Measurements from ENCODE around the gene NEDD9.

NEDD9 gene

DNA sequence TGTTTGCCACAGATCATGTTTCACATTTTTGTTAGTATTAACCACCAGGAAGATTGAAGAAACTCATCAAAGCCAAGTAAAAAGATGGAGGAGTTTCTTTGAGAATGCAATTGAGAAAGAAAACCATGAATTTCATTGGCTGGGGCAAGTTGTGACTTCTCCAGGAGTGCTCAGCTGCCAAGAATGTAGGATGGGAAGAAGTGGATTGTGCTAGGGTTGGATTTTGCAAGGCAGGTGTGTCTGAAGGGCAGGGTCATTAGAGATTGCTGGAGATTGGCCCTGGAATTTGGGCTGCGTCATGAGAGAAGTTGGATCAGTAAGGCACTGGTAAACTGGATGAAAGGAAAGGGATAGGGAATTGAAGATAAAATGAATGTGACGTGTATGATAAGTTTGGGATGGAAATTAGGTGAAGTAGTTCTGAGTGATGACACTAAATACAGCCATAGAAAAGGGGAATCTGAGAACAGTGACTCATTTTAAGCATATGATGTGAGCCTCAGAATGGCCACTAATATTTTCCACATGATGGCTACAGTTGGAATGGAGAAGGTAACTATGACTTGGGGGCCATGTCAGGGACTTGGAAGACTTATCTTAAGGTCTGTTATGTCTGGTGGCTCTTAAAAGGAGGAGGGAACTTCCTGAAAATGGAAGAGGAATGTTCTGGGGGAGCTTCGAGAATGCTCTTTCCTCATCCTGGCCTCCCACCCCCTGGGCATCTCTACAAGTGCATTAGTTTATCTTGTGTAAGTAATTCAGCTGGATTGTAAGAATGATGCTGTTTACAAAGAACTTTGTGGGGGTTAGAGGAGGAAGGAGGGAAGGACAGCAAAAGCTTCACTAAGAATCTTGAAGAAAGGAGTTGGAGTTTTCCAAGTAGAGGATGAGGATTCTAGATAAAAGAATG, 93.2 kb downstream of the NEDD9 start:
- no peak for DNase-seq

DNA sequence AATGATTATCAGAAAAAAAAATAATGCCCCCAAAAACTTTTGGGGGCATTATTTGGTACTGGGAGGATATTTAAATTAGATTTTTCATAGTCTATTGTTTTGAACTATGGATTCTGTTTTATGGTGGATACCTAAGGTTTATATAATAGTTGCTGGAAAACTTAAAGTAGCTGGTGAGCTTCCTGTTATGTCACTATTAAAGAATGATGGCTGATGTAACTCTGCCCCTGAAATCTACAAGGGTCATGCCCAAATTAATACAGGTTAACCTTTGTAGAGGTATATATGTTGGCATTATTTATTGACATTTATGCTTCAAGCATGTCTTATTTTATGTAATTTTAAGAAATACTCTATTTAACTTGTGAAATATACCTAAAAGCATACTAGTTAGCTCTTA, 95.7 kb downstream of the NEDD9 start:
- DNase-seq: no peak

Measured in NCI-H1436 treated with DMSO at 0.1 percent for 48 hours (cell line).